Measurements from ENCODE around the gene MGAT5.

MGAT5 gene

GRCh38 chr2:134229540-134229939 lies 24.3 kb upstream of the MGAT5 start:
- TF ChIP-seq POLR2A (IDR thresholded peaks at IDR 0.05; ENCODE audit: extremely low read depth, insufficient read length), result no peak
- no peak for TF ChIP-seq CTCF (IDR thresholded peaks at IDR 0.05; ENCODE audit: low read depth, low read length)
- TF ChIP-seq MAX (IDR thresholded peaks at IDR 0.05; ENCODE audit: low read depth, low read length), result no peak
- H3K4me3 ChIP-seq (ENCODE audit: low read depth, low read length), result no peak overlapping the region

GRCh38 chr2:134230885-134231284 lies 23.0 kb upstream of the MGAT5 start:
- TF ChIP-seq CTCF (IDR thresholded peaks at IDR 0.05; ENCODE audit: low read depth, low read length), result no peak
- H3K4me3 ChIP-seq (ENCODE audit: low read depth, low read length), result no peak overlapping the region
- DNase-seq (ENCODE audit: low read depth), result no peak

More at GRCh38 chr2:134229540-134229939, 24.3 kb upstream of the MGAT5 start:
- DNase-seq (ENCODE audit: low read depth), result no peak

- no peak overlapping the region for H3K4me3 ChIP-seq (ENCODE audit: low read depth, low read length)
- DNase-seq (ENCODE audit: low read depth), result no peak
- no peak for TF ChIP-seq MYC (IDR thresholded peaks at IDR 0.05; ENCODE audit: low read depth, low read length)
- TF ChIP-seq CTCF (IDR thresholded peaks at IDR 0.05; ENCODE audit: low read depth, low read length), result no peak
- no peak for TF ChIP-seq MAX (IDR thresholded peaks at IDR 0.05; ENCODE audit: low read depth, low read length)
- no peak for TF ChIP-seq POLR2A (IDR thresholded peaks at IDR 0.05; ENCODE audit: extremely low read depth, insufficient read length)
Observed at GRCh38 chr2:134231301-134231964, 22.4 kb upstream of the MGAT5 start.

- H3K4me3 ChIP-seq (ENCODE audit: low read depth, low read length), result no peak overlapping the region
- TF ChIP-seq POLR2A (IDR thresholded peaks at IDR 0.05; ENCODE audit: extremely low read depth, insufficient read length) (no peak), CTCF (IDR thresholded peaks at IDR 0.05; ENCODE audit: low read depth, low read length) (no peak), MYC (IDR thresholded peaks at IDR 0.05; ENCODE audit: low read depth, low read length) (no peak), MAX (IDR thresholded peaks at IDR 0.05; ENCODE audit: low read depth, low read length) (no peak)
Observed at GRCh38 chr2:134231965-134232340, 21.9 kb upstream of the MGAT5 start.

GRCh38 chr2:134232461-134232860 lies 21.4 kb upstream of the MGAT5 start:
- H3K4me3 ChIP-seq (ENCODE audit: low read depth, low read length), result no peak overlapping the region
- DNase-seq (ENCODE audit: low read depth), result peak; percentile 64
- TF ChIP-seq MAX (IDR thresholded peaks at IDR 0.05; ENCODE audit: low read depth, low read length) (no peak), POLR2A (IDR thresholded peaks at IDR 0.05; ENCODE audit: extremely low read depth, insufficient read length) (no peak), MYC (IDR thresholded peaks at IDR 0.05; ENCODE audit: low read depth, low read length) (no peak), CTCF (IDR thresholded peaks at IDR 0.05; ENCODE audit: low read depth, low read length) (no peak)

More at GRCh38 chr2:134231965-134232340, 21.9 kb upstream of the MGAT5 start:
- DNase-seq (ENCODE audit: low read depth), result no peak

All from NB4 (cell line).